ENCODE data around the gene HNRNPCL1.
"Not testable (repeated sequence)": the region's sequence is repeated elsewhere in the genome, so short reads cannot be mapped to it uniquely, and the experiment has no call there.

Gene HNRNPCL1

GRCh38 chr1:12848620-12849019, at the start of gene HNRNPCL1:
Gene HNRNPCL1, minus strand, starts transcription at chr1:12848720. Its CDS starts 431 bp downstream, at chr1:12848289.
- TF ChIP-seq CTCF (IDR thresholded peaks at IDR 0.05), result not testable (repeated sequence)

- not testable (repeated sequence) for TF ChIP-seq CTCF (IDR thresholded peaks at IDR 0.05)
Observed at GRCh38 chr1:12898170-12898569, 49.6 kb upstream of the HNRNPCL1 start, which contains the start of gene PRAMEF10. Gene PRAMEF10, minus strand, starts transcription at chr1:12898270. Its CDS starts 2,423 bp downstream, at chr1:12895847.

GRCh38 chr1:12886101-12886500, 37.6 kb upstream of the HNRNPCL1 start, which contains the start of gene PRAMEF4:
Gene PRAMEF4, minus strand, starts transcription at chr1:12886201. Its CDS starts 2,807 bp downstream, at chr1:12883394.
- TF ChIP-seq CTCF (IDR thresholded peaks at IDR 0.05), result not testable (repeated sequence)

- TF ChIP-seq CTCF (IDR thresholded peaks at IDR 0.05), result not testable (repeated sequence)
Observed at GRCh38 chr1:12856786-12857185, 8.3 kb upstream of the HNRNPCL1 start, which contains the start of gene PRAMEF2. Gene PRAMEF2, plus strand, starts transcription at chr1:12857086. Its CDS starts 1,924 bp downstream, at chr1:12859010.

GRCh38 chr1:12851779-12852178, 3.3 kb upstream of the HNRNPCL1 start:
- TF ChIP-seq CTCF (IDR thresholded peaks at IDR 0.05), result no peak

- not testable (repeated sequence) for TF ChIP-seq CTCF (IDR thresholded peaks at IDR 0.05)
Observed at GRCh38 chr1:12831310-12831709, 17.2 kb downstream of the HNRNPCL1 start, which contains the start of gene PRAMEF11. Gene PRAMEF11, minus strand, starts transcription at chr1:12831410. Its CDS starts 2,621 bp downstream, at chr1:12828789.

GRCh38 chr1:12811409-12811784, 37.1 kb downstream of the HNRNPCL1 start:
- TF ChIP-seq CTCF (IDR thresholded peaks at IDR 0.05), result no peak

Measured in LNCAP (cell line).